ENCODE results near the gene LDHD.

The LDHD gene

DNA sequence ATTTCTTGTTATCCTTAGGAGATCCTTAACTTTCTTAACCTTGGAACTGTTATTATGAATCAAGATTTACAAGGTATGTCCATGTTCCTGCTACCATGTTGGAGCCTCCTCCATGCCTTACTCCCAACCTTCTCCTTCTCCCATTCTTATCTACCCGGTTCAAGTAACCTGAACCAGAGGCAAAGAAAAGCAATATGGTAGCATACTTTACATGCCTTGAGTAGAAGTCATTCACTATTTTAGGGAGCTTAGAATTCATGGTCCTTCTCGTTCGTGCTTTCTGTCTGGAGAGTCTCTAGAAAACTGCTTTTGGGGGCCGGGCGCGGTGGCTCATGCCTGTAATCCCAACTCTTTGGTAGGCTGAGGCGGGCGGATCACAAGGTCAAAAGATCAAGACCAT, 37.7 kb downstream of the LDHD start:
- no peak for DNase-seq

DNA sequence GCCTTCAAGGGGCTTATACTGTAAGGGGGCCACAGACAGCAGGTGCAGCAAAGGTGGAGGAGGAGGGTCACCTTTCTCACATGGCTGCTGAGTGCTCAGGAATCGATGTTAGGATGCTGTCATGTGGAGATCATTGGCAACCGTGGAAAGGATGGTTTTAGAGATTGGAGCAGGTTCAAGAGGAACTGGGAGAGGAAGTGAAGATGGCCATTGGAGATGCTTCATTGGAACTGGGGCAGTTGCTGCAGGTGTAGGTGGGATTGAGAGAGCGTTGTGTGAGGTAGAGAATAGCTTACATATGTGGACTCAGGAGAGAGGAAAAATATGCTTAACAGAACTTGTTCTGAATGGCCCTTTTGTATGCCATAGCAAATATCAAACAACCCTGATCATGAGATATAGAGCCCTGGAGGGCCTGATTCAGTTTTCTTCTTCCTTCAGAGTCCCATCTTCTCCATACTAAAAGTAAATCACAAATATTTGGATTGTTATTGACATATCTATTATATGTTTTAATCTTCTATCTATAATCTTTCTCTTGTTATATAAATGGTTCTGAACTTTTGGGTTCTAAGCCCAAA, 40.8 kb downstream of the LDHD start:
- DNase-seq, result peak; percentile 38

DNA sequence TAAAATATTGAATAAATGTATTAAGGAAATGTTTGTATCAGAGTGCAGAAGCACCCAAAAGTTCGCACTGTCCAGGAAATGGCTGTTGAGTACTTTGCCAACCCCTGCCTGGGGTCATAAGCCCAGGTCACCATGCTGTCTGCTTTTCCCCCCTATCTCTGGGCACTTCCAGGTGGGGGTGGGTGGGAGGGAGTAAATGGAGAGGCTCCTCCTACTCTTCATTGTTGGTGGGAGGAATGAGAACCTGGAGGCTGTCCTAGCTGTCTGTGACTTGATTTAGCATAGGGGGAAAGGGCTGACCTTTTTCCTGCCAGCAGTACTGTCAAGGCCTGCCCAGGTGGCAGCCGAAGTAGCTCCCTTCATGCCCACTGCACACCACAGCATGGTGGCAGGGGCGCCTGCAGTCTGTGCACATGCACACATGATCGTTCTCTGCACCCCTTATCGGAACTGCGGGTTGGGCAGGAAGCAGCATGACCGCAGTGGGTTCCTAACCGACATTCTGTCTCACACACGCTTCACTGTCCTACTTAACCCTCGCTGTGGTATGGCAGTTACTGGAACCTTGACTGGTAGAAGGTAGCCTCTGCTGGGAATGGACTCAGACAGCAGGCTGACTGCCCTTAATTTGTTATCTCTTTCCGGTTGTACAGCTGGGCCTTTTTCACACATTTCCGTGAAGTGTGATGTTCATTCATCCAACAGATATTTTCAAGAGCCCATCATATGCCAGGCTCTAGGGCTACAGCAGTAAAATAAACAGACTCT, 41.5 kb downstream of the LDHD start:
- DNase-seq, result peak; percentile 38

DNA sequence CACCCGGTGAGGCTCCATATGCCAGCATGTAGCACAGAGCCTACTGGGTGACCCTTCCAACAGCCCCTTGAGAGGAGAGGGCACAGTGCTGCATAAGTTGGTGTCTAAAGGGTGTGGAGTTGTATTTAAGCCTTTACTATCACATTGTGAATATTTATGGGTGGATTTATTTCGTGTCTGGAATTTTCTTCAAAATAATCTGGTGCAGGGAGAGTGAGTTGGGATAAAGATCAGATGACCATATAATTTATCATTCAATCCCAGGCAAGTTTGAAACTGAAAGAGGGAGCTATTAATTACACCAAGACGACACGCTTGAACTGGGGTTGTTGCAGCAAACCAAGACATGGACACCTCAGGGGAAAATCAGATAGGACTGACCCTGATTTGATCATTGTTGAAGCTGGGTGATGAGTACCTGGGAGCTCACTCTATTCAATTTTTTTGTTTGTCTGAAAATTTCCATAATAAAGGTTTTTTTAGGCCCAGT, 42.2 kb downstream of the LDHD start:
- DNase-seq, result no peak

DNA sequence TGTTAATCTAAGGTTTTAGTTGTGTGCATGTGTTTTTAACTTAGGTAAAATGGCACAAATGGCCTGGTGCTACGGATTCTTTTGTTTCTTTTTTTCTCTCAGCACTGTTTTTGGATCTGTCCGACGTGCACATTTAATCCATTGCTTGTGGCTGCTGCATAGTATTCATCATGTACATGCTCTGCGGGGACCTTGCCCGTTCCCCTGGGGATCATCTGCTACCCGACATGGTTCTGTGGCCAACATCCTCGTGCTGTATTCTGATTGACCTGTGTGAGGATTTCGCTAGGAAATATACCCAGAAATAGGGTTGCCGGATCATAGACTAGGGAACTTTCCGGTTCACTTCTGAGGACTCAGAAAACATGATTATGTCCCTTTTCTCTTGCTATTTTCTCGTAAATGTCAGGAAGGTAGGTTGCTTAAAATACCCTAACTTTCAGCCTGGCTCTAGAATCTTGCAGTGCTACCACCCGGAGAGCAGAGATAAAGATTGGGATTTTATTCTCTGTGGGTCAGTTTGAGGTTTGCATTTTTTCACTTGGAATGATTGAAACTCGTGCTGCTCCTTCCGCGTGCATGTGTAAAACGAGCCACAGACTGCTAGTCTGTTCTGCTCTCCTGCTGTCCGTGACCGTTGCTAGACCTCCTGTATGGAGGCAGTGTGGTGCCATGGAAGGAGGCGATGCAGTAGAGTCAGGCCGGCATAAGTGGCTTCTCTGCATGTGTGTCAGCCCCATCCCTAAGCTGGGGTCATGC, 42.9 kb downstream of the LDHD start:
- DNase-seq, result no peak

DNA sequence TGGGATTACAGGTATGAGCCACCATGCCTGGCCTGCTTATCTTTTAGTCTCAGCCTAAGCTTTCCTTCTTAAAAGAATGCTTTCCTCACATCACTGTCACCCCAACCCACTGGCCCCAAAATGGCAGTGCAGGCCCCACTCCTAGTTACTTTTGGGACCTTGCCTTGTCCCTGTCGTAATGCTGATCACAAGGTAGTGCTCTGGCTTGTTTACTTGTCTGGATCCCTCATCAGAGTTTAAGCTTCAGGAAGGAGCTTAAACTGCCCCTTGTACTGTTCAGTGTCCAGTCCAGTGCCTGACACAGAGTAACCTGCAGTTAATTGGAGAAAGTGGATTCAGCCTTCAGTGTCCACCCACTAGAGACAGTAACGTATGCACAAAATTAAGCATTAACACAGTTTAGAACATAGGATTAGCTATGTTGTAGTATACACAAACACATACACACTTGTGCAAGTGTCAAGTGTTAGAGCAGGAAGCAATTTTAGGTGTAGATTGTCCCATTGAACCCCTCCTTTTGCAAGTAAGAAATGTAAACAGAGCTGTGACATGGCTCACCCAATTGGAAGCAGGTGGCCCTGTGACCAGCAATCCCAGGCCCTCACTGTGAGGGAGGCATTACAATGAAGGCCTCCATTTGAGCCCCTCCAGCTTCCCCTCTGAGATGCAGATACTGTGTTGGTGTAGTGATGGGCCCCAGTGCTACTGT, 44.2 kb downstream of the LDHD start:
- DNase-seq, result no peak

DNA sequence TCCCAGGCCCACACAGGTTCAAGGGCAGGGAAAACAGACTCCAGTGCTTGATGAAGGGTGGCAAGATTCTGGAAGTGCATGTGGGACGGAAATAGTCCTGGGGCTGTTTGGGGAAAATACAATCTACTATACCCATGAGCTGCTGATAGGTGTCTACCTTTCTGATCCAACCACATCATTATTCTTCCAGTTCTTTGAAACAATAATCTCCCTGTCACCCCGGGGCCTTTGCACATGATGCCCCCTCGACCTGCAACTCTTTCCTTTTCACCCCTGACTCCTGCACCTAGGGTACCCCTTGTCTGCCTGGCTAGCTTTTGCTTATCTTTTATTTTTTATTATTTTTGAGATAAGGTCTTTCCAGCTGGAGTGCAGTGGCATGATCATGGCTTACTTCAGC, 45.0 kb downstream of the LDHD start:
- DNase-seq, result no peak

DNA sequence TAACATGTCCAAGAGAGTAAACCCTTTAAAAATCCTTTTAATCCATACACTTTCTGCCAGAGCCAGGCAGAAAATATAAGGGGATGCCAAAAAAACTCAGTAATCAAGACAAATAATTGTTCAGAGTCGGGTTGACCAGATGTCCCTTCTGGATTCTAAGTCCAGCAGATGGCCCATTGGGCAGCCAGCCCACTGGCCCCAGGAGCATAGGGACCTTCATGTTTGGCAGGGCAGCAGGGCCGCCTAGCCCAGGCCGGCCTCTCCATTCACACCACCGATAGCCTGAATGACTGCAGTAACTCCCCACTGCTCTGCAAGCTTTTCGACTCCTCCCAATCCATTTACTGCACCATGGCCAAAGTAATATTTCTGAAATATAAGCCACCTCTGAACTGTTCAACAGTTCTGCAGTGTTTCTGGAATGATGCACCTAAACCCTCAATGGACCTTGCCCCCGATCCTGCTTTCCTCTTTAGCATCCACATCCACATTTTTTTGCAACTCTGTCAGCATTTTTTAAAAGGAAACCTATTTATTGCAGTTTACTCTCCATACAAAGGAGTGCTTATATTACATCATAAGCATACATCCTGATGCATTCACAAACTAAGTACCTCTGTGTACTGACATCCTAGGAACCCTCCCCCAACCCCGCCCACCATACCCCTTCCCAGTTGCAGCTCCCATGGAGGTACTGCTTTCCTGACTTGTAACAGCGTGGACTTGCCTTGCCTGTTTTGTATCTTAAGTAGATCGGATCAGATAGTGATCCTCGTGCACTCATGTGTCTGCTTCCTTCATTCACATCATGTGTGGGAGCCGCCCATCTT, 46.4 kb downstream of the LDHD start:
- no peak for DNase-seq

DNA sequence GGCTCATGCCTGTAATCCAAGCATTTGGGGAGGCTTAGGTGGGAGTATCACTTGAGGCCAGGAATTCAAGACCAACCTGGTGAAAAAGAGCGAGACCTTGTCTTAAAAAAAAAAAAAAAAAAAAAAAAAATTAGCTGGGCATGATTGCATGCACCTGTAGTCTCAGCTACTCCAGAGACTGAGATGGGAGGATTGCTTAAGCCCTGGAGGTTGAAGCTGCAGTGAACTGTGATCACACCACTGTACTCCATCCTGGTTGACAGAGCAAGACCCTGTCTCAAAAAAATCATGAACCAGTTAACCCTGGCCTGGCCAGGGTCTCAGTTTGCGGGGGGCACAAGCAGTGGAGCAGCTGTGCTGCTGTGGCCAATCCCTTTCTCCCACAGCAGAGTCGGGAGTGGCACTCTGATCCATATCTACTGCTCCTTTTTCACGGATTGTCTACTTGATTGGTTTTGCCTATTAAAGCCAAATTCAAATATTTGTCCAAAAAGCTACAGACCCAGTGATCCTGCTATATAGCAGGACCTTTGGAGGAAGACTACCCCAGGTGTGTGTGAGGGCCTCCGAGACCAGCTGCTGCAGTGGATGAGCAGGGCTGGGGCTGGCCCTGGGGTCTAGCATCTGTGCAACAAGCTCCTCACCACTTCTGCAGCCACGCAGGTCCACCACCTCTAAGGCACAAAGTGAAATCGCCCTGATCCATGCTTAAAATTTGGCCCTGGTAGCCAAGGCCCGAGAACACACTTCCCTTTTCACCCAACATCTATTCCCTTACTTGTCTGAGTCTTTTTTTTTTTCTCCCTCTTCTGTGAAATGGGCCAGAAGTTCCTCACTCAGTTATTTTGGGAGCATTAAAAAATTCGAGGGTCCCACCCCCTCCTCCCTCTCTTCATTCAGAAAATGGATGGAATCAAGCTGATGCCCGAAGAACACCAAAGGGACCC, 48.2 kb downstream of the LDHD start:
- no peak for DNase-seq

DNA sequence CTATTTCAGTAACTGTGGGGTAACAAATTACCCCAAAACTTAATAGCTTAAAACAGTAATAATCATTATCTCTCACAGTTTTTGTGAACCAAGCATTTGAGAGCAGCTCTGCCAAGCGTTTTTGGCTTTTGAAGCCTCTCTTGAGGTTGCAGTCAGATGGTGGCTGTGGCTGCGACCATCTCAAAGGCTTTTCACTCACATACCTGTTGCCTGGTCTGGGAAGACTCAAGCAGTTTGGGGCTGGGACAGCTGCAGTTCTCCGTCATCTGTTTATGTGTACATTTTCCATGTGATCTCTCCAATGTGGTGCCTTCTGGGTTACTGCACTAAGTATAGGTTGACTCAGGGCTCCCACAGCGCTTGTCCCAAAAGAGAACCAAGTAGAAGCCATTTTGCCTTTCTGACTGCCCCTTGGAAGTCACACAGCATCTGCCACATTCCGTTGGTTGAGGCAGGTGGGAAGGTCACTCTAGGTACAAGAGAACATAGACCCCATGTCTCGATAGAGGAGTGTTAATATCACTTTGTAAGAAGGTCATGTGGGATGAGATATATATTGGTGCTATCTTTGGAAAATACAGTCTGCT, 49.6 kb downstream of the LDHD start:
- DNase-seq, result no peak

DNA sequence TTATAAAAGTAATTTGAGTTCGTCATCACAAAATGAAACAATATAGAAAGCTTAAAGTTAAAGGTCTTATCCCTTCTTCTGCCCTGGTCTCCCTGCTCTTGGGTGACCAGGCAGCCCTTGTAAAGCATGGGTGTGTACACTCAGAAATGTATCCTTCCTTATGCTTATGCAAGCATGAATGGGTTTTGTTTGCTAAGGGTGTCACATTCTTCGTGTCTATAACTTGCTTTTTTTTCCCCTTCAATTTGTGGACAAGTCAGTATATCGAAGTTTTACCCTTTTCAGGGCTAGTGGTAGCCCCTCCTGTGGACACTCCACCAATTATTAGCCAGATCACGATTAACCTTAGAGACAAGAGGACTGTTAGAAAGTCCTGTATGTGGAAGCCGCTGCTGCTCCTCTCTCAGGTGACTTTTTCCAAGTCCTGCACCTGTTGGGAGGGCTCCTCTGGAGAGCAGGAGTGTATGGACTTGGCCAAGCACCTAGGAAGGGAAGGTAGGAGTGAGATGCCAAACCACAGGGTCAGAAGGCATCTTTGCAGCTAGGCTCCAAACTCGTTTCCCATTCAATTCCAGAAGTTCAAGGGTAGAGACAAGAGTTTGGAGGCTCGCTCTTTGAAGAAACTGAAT, 50.9 kb downstream of the LDHD start:
- no peak for DNase-seq

DNA sequence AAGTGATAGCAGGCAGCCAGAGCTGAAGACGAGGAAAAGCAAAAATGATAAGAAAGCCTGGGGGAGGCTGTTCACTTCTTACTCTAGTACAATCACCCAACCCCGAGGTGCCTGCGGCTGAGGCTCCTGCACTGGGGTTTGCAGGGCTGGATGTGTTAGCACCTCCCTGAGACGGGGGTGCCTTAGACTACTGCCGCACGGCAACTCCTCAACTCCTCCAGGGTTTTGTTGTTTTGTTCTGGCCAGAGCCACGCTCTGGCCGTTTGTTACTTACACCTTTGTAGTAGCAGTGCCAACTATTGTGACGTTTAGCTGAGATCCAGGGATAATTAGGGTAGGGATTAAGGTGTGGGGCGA, 51.5 kb downstream of the LDHD start:
- DNase-seq, result no peak

DNA sequence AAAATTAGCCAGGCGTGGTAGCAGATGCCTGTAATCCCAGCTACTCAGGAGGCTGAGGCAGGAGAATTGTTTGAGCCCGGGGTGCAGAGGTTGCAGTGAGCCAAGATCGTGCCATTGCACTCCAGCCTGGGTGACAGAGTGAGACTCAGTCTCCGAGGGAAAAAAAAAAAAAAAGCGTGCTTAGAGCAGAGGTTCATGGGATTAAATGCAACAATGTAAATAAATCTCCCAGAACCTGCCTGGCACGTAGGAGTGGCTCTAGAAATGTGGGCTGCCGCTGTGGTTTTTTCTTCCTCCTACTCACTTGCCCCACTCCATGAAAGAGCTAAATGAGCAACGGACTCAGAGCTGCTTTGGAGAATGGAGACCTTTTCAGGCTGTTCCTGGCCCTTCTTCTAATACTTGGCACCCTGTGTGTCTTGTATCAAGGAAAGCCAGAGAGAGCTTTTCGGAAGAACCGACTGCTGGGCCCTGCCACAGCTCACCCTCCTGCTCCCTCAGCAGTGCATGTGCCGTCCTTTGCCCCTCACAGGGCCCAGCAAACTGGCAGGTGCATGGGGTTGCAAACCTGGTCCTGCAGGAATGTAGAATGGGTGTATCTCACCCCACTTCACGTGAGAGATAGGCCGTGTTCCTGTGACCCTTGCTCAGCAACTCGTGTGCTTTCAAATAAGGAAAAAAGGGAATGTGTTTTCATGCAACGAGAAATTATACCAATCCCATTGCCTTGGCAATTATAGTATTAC, 52.0 kb downstream of the LDHD start:
- no peak for DNase-seq

DNA sequence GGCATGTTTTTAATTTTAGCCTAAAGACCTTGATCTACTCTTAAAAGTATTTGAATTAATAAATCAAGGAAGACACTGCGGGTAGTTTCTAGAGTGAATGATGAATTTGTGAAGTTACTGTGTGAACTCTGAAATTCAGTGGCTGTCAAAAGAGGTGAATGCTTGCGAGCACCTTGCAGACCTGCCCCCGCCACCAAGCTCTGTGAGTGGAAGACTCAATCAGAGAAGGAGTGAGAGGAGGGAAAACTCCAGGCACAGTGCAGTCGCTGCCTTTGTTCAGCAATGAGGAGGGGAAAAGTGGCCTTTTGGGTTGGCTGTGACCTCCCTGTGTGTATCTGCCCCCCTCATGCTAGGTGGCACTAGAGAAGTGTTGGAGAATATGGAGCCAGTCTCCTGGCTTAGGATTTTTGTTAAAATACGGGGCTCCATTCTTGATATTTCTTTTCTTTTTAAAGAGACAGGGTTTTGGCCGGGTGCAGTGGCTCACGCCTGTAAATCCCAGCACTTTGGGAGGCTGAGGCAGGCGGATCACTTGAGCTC, 53.0 kb downstream of the LDHD start:
- no peak for DNase-seq

DNA sequence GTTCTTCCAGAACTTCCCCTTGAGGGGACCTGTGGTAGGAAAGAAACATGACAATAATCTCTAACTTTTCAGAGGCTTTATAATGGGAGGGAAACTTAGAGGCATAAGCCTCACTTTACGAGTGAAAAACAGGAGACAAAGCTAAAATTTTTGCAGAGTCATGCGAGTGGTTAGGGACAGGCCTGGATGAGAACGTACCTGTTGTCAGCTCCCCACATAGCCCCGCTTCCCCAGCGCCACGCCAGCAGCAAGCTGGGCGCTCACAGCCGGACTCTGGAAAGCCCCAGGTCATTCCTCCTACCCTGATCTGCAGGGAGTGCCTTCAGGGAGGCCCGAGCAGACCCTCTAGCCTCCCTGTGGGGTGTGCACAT, 53.6 kb downstream of the LDHD start:
- no peak for DNase-seq

DNA sequence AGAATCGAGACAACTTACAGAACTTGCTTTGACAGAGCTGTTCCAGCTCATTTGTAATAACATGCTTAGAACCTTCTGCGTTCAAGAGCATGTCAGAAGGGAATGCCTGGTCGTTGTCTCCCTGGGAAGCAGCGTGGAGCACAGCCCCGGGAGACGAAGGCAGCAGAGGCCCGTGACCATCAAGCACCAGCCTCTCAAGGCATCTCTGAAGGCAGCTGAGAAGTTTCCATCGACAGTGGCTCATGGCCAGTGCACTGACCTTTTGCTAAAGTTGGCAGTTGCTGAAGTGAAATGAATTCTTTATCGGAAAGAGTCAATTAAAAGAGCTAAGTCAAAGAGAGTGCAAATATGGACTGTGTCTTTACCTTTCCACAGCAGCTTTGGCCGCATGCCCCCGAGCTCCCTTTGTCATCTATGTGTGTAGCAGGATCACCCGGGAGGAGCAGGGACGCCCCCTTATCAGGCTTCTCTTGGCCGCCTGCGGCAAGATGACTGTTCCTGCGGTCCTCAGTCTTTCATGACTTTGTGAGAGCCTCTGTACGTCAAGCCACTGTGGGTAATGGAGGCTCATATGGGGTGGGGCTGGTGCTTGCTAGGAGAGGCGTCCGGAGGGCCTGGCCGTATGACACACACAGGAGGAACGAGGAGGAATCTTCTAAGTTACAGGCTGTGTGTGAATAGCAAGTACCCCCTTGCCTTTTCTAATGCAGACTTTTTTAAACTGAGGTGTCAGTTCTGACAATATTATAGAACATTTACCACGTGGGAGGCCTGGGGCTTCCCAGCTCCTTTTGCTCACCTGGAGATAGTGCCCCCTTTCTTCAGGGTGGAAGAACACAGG, 54.2 kb downstream of the LDHD start:
- DNase-seq, result no peak

Measured in NCI-H345 (cell line).